Amygdala (tissue), 56 donors: ENCODE data around the gene AGR3.

Source experiments
- DNase-seq, 56 donors: peaks; one replicate each; lab custom pipeline; 2025; lab: John Stamatoyannopoulos, UW

AGR3 gene

GRCh38 chr7:16881844-16882243 is at the start of gene AGR3:
TSS of gene AGR3 (minus strand) at chr7:16881983. CDS start at chr7:16878618, 3,365 bp downstream.
- no peak for DNase-seq

DNA sequence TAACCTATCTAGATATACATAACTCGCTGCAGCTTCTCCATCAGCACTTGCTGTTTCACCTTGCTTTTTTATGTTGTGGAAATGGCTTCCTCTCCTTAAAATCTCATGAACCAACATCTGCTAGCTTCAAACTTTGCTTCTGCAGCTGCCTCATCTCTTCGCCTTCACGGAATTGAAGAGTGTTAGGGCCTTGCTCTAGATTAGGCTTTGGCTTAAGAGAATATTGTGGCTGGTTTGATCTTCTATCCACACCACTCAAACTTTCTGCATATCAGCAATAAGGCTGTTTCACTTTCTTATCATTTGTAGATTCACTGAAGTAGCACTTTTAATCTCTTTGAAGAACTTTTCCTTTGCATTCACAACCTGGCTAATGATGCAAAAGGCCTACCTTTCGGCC is 49.2 kb upstream of the AGR3 start:
- DNase-seq = no peak

DNA sequence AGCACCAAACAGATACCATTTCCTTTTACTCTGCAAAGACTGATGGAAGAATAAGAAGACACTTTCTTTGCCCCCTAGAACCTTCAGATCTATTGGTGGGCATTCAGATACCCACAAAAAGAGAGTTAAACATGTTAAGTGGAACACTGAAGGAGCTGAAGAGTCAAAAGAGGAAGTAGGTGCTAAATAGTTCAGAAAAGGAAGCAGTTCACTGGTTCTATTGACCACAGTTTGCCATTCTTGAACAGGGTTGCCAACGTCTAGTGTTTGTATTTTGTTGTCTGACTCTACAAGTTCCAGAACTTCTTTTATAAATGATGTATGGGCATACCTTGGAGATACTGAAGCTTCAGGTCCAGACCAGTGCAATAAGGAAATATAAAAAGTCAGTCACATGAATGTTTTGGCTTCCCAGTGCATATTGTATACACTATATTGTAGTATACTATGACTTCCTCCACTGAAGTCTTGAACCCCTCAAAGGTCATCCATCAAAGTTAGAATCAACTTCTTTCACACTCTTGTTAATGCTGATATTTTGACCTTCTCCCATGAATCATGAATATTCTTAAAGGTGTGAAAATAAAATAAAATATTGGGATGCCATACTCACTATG is 47.5 kb upstream of the AGR3 start:
- DNase-seq = no peak

DNA sequence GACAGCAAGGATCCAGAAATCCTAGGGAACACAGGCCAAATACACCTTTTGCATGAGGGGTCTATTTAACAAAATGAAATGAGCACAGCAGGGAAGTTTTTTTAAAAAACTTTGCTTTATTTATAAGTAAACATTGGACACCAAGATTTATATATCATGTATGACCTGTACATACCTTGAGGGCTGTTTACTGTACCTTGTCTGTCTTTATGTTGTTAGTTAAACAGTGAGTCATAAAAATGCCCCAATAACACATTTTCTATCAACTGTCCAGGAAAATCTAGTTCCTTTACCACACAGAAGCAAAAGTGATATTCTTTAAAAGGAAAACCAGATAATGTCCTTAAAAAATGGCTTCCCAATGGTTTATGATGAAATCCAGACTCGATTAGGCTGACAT is 45.1 kb upstream of the AGR3 start:
- no peak for DNase-seq

DNA sequence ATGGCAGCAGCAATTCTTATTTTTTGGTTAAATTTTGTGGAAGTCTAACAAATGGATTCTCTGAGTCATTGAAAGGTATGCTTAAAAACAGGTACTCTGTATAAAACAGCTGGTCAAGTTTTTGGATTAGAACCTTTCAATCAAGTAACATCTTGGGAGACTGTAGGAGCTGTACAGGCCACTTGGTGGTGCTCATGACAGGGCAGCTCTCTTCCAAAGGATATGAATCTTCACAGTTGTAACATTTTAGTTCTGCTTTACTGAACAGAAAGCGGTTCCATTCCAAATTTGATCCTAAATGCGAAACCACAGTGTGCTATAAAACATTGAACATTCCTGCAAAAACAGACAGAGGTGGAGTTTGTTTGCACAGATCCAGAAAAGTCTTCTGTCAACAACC is 44.5 kb upstream of the AGR3 start:
- peak in 3 of 56 donors; percentile 5 to 28 (median 17) for DNase-seq

DNA sequence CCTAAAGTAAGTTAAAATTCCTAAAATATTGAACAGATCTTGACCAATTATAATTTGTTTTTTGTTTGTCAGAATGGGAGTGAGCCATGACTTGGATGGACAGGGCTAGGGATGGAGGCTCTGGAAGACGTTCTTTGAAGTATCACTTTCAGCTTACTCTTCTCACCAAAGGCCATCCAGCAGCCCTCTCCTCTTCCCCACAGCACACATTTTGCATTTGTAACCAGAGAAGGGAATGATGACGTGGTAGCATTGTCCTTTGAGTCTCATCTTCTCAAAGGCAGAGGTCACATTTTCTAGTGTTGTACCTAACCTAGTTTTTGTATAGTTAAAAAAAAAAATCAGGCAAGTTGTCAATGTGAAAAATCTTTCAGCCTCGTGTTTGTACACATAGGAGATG is 43.8 kb upstream of the AGR3 start:
- DNase-seq = no peak

DNA sequence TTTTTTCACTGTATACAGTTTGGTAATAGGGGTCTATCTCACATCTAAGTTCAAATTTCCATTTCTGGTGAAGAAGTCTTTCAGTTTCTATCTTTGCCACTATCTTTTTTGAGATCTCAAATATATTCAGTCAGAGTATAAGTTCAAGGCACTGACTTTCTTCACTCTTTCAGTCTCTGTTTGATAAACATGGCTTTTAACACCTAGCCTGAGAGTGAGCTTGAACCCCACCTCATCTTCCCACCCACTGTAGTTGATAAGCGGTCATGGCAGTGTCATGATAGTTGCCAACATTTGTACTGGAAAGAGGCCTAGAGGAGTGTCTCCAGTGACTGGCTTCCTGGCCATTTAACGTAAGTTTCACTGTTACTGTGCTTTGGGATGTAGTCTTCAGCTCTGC is 41.2 kb upstream of the AGR3 start:
- no peak for DNase-seq

DNA sequence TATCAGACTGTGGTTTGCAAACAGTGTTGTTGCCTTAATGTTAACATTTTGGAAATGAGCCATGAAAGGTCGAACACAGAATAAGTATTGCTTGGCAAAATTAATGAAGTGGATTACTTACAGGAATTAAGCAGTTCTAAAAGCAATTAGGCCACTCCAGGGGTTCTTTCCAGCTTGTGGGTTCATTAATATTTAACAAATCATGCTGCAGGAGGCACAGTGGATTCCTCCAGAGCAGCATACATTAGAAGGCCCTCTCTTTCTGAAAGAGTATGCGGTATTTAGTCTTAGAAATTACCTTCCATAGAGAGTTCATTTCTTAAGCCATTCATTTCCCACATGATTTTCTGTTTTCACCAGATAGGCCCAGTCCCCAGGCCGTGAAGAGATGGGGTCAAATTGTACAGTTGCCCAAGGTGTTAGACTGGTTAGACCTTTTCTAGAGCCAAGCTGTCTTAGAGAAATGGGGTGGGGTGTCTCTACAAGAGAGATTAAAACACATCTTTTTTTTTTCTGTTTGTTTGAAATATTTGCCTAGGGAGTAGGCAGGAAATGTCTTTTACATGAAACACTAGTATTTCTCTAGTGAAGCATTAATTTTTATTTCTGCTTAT is 40.0 kb upstream of the AGR3 start:
- DNase-seq = no peak

GRCh38 chr7:16921151-16921550 is 39.4 kb upstream of the AGR3 start:
- no peak for DNase-seq

DNA sequence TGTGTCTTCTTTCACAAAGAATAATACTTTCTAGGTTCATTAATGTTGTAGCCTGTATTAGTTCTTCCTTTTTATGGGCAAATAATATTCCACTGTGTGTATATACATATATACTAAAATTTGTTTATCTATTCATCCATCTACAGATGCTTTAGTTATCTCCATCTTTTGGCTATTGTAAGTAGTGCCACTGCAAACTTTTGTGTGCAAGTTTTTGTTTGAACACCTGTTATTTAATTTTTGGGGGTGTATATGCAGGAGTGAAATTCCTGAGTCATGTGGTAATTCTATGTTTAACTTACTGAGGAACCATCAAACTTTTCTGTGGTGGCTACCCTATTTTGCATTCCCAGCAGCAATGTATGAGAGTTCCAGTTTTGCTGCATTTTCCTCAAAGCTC is 37.7 kb upstream of the AGR3 start:
- no peak for DNase-seq

DNA sequence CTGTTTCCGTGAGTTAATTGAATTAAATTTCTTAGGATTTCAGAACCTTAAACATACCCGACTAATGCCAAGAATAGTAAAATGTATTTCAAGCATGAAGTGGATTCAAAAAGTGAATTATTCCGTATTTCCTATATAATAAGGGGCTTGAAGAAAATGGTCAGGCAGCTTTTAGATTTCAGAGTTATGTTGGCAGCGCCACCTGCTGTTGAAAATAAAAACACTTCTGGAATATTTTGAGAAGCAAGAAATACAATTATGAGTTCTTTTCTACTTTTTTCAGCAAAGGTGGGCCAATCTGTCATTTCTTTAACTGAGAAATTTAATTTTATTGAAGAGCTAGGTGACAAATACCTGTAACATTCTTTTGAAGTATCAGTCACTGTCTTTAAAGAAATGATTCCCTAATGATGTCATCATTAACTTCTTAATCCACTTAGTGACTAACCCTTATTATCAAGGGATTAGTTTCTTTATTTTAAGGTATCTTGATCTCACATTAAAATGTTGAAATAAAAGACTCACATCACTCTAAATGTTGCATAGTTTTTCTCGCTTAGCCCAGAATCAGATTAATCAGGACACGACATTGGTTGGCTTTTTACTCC is 36.6 kb upstream of the AGR3 start:
- peak in 3 of 56 donors; percentile 4 to 58 (median 18) for DNase-seq

DNA sequence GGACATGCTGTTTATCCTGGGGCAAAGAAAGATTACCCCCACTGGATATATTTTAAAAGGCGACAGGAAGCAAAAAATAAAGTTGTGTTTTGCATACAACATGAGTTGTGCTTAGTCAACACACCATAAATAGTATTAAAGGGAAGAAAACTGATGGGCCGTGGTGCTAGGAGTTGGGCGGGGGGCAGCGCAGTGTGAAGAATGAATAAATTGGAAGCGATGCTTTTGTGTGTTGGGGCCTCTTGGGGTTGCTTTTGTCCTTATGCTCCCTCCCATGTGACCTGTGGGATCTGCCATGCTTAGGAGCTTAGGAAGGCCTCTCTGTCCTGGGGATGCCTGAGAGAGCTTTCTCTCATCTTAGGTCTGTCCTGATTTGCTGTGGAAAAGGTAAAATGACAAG is 35.0 kb upstream of the AGR3 start:
- no peak for DNase-seq

- DNase-seq = no peak
These were observed 34.4 kb upstream of the AGR3 start for GRCh38 chr7:16916105-16916639.

- DNase-seq = no peak
These were observed 33.6 kb upstream of the AGR3 start for GRCh38 chr7:16915405-16915804.

DNA sequence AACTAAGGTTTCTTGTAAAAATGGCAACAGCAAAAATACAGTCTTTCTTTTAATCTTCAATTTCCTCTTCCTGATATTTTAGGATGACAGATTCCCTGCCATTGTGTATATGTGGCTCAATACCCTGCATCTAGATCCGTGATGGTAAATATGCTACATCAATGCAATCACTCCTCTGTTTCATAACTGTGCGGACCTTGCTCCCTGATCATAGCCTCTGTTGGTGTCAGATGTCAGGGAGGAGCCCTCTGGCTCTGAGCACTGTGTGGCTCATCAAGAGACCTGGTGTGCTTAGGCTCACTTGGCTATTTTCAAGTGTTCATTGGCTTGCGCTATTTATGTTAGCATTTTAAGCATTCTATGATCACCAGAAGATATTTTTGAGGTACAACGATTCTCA is 33.0 kb upstream of the AGR3 start:
- no peak for DNase-seq

- DNase-seq = no peak
These were observed 31.9 kb upstream of the AGR3 start for GRCh38 chr7:16913643-16914042.

GRCh38 chr7:16912540-16912939 is 30.8 kb upstream of the AGR3 start:
- DNase-seq = no peak

- DNase-seq = no peak
These were observed 26.8 kb upstream of the AGR3 start for GRCh38 chr7:16908561-16908960.

DNA sequence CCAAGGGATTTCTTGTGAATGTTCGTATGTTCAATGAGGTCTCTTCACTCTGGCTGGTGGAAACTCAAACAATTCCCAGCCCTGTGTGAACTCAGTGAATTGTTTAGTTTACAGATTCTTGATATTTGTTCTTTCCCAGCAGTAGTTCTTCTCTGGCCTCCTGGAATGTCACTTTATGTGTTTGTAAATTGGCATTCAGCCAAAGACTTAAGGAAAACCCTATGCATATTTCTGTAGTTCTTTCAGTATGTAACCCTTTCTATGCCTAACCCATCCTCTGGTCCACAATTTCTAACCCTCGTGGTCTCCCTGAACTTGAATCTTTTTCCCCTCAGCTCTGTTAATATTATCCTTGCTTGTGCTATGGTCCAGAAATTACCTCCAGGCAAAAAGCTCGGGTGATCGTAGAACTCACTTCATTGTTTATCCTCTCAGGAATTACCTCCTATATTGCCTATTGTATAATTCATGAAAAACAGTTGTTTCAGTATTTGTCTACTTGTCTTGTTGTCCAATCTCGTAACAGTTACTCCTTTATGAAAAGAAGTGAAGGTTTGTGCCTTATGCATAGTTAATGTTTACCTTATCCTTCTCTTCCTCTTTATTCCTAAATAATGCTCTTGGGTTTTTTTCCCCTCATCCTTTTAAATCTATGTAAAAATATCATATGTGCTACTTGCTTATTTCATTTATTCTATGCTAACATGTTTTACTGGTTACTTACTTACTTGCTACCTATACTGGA is 23.7 kb upstream of the AGR3 start:
- DNase-seq = no peak

GRCh38 chr7:16904076-16904475 is 22.3 kb upstream of the AGR3 start:
- DNase-seq = no peak

- no peak for DNase-seq
These were observed 18.5 kb upstream of the AGR3 start for GRCh38 chr7:16900209-16900768.
